Esophagus squamous epithelium (tissue), 4 donors: ENCODE data around the gene MRPL37.

ENCODE experiments used
- CTCF ChIP-seq, 6 experiments: fragments of 450-650 bp in 4 of 6; fragments of 200-600 bp in 2 of 6; sonication (generic) in 2 of 6; IDR thresholded peaks; one replicate each; pipeline ENCODE4 v1.5.1; 2016 to 2019; ENCODE audit warnings: antibody characterized with exemption in 6 of 6, mild to moderate bottlenecking in 4 of 6, moderate library complexity in 4 of 6
- POLR2A ChIP-seq, 4 donors: fragments of 450-650 bp; IDR thresholded peaks; one replicate each; pipeline ENCODE4 v1.6.1; 2017; ENCODE audit warnings: antibody characterized with exemption in 4 of 4, mild to moderate bottlenecking in 4 of 4, moderate library complexity in 3 of 4

- TF ChIP-seq CTCF (IDR thresholded peaks at IDR 0.05): no peak
- TF ChIP-seq POLR2A (IDR thresholded peaks at IDR 0.05): no peak
These were observed 43.1 kb downstream of the MRPL37 start for GRCh38 chr1:54243022-54243421.
